Measurements from ENCODE around the gene LRIF1.
A peak's percentile ranks its signal among the peaks of the same experiment; 100 is the strongest.
"Not testable (repeated sequence)": the region's sequence is repeated elsewhere in the genome, so short reads cannot be mapped to it uniquely, and the experiment has no call there.

The LRIF1 gene

DNA sequence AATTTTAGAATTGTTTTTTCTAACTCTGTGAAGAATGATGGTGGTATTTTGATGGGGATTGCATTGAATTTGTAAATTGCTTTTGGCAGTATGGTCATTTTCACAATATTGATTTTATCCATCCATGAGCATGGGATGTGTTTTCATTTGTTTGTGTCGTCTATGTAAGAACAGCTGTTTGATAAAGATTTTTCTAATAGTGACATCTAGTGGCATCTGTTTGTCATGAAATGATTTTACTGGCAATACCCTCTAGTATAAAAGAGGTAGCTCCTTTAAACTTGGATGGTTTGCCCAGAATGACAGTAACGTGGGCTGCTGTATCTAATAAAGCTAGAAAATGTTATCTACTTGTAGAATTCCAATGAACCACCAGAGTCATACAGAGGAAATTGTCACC lies 28.6 kb upstream of the LRIF1 start:
- DNase-seq (ENCODE audit: low read depth in 1 of 2, low spot score in 1 of 2) = peak in 1 of 2 experiments; percentile 7
- not testable (repeated sequence) for H3K27me3 ChIP-seq (ENCODE audit: insufficient read depth, poor library complexity, severe bottlenecking); H3K27ac ChIP-seq (replicated peaks)

DNA sequence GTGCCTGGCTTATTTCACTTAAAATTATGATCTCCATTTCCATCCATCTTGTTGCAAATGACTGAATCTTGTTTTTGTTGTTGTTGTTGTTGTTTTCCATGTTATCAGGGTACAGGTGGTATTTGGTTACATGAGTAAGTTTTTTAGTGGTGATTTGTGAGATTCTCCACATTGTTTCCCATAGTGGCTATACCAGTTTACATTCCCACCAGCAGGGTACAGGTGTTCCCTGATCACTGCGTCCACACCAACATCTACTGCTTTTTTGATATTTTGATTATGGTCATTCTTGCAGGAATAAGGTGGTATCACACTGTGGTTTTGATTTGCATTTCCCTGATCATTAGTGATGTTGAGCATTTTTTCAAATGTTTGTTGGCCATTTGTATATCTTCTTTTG lies 27.6 kb upstream of the LRIF1 start:
- not testable (repeated sequence) for H3K27me3 ChIP-seq (ENCODE audit: insufficient read depth, poor library complexity, severe bottlenecking); H3K4me3 ChIP-seq (replicated peaks; ENCODE audit: insufficient read depth, low read length); DNase-seq (ENCODE audit: low read depth in 1 of 2, low spot score in 1 of 2); H3K27ac ChIP-seq (replicated peaks)

More for the DNA sequence above, 28.6 kb upstream of the LRIF1 start:
- TF ChIP-seq, protein P1, sequence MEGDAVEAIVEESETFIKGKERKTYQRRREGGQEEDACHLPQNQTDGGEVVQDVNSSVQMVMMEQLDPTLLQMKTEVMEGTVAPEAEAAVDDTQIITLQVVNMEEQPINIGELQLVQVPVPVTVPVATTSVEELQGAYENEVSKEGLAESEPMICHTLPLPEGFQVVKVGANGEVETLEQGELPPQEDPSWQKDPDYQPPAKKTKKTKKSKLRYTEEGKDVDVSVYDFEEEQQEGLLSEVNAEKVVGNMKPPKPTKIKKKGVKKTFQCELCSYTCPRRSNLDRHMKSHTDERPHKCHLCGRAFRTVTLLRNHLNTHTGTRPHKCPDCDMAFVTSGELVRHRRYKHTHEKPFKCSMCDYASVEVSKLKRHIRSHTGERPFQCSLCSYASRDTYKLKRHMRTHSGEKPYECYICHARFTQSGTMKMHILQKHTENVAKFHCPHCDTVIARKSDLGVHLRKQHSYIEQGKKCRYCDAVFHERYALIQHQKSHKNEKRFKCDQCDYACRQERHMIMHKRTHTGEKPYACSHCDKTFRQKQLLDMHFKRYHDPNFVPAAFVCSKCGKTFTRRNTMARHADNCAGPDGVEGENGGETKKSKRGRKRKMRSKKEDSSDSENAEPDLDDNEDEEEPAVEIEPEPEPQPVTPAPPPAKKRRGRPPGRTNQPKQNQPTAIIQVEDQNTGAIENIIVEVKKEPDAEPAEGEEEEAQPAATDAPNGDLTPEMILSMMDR (IDR thresholded peaks at IDR 0.05; ENCODE audit: insufficient read depth, low read length) = peak; percentile 3
- H3K4me3 ChIP-seq (replicated peaks; ENCODE audit: insufficient read depth, low read length) = not testable (repeated sequence)

DNA sequence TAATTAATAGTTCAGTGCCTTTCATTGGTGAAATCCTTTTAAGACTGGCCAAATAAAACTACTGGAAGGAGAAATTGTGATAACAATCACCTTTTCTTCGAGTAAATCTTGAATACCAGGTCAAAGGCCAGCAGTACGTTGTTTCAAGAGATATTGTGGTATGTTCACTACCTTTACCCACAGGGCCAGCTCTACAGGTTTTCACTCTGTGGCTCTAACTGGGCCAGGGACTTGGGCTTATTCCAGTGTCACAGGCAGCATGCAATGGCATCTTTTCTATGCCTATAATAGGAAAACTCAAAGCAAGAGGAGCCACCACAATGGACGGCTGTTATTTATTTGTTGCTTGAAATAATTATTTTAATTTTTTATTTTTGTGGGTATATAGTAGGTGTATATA lies 26.8 kb upstream of the LRIF1 start:
- TF ChIP-seq POLR2AphosphoS5 (IDR thresholded peaks at IDR 0.05; ENCODE audit: low read depth) (no peak), SPI1 (IDR thresholded peaks at IDR 0.05; ENCODE audit: borderline replicate concordance, low read depth) (no peak), GABPA (IDR thresholded peaks at IDR 0.05; ENCODE audit: low read depth) (no peak)
- TF ChIP-seq, protein P1 (IDR thresholded peaks at IDR 0.05; ENCODE audit: insufficient read depth, low read length) = no peak
- TF ChIP-seq, protein P2, sequence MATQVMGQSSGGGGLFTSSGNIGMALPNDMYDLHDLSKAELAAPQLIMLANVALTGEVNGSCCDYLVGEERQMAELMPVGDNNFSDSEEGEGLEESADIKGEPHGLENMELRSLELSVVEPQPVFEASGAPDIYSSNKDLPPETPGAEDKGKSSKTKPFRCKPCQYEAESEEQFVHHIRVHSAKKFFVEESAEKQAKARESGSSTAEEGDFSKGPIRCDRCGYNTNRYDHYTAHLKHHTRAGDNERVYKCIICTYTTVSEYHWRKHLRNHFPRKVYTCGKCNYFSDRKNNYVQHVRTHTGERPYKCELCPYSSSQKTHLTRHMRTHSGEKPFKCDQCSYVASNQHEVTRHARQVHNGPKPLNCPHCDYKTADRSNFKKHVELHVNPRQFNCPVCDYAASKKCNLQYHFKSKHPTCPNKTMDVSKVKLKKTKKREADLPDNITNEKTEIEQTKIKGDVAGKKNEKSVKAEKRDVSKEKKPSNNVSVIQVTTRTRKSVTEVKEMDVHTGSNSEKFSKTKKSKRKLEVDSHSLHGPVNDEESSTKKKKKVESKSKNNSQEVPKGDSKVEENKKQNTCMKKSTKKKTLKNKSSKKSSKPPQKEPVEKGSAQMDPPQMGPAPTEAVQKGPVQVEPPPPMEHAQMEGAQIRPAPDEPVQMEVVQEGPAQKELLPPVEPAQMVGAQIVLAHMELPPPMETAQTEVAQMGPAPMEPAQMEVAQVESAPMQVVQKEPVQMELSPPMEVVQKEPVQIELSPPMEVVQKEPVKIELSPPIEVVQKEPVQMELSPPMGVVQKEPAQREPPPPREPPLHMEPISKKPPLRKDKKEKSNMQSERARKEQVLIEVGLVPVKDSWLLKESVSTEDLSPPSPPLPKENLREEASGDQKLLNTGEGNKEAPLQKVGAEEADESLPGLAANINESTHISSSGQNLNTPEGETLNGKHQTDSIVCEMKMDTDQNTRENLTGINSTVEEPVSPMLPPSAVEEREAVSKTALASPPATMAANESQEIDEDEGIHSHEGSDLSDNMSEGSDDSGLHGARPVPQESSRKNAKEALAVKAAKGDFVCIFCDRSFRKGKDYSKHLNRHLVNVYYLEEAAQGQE (IDR thresholded peaks at IDR 0.05; ENCODE audit: insufficient replicate concordance, low read depth) = no peak
- no peak overlapping the region for H3K27ac ChIP-seq (replicated peaks)
- H3K27me3 ChIP-seq (ENCODE audit: insufficient read depth, poor library complexity, severe bottlenecking) = peaks cover 4% of the 10 kb centered on the region
- DNase-seq (ENCODE audit: low read depth in 1 of 2, low spot score in 1 of 2) = no peak
- no peak overlapping the region for H3K4me3 ChIP-seq (replicated peaks; ENCODE audit: insufficient read depth, low read length)

DNA sequence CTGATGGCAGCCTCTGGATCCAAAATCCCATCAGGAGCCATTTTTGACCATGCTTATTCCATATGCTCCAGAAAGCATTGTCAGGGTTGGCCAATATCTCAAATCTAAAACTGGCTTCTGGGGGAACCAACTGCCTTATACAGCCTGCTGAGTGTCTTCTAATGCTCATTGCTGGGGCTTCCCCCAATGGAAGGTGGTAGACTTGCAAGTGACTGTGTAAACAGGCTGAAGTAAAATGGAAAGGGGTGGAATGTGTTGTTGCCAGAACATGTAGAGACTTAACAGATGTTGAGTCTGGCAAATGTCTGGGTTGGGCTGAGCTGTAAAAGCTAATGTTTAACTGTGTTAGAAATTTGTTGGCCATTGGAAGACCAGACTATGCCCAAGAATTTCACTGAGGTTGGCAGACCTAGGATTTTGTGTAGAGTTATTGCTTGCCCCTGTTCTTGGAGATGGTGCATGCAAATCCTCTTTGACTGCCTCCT lies 22.7 kb upstream of the LRIF1 start:
- DNase-seq (ENCODE audit: low read depth in 1 of 2, low spot score in 1 of 2) = no peak
- no peak overlapping the region for H3K4me3 ChIP-seq (replicated peaks; ENCODE audit: insufficient read depth, low read length)
- no peak overlapping the region for H3K27ac ChIP-seq (replicated peaks)
- no peaks in the 10 kb centered on the region for H3K27me3 ChIP-seq (ENCODE audit: insufficient read depth, poor library complexity, severe bottlenecking)
- TF ChIP-seq SPI1 (IDR thresholded peaks at IDR 0.05; ENCODE audit: borderline replicate concordance, low read depth) (no peak), POLR2AphosphoS5 (IDR thresholded peaks at IDR 0.05; ENCODE audit: low read depth) (no peak), GABPA (IDR thresholded peaks at IDR 0.05; ENCODE audit: low read depth) (no peak)
- TF ChIP-seq, protein P2 (IDR thresholded peaks at IDR 0.05; ENCODE audit: insufficient replicate concordance, low read depth) = no peak
- TF ChIP-seq, protein P1 (IDR thresholded peaks at IDR 0.05; ENCODE audit: insufficient read depth, low read length) = no peak
